ENCODE results near the gene CPEB4. TPM values are rescaled to one million over a fixed set of nuclear protein-coding genes. Genes with fewer than 3 reads are reported as not detected.

CPEB4 gene
- total and polyA plus RNA-seq, 2 donors (not counting 1 experiment from before 2014, with no cell fraction given): 8.4 to 26.0 TPM

DNA sequence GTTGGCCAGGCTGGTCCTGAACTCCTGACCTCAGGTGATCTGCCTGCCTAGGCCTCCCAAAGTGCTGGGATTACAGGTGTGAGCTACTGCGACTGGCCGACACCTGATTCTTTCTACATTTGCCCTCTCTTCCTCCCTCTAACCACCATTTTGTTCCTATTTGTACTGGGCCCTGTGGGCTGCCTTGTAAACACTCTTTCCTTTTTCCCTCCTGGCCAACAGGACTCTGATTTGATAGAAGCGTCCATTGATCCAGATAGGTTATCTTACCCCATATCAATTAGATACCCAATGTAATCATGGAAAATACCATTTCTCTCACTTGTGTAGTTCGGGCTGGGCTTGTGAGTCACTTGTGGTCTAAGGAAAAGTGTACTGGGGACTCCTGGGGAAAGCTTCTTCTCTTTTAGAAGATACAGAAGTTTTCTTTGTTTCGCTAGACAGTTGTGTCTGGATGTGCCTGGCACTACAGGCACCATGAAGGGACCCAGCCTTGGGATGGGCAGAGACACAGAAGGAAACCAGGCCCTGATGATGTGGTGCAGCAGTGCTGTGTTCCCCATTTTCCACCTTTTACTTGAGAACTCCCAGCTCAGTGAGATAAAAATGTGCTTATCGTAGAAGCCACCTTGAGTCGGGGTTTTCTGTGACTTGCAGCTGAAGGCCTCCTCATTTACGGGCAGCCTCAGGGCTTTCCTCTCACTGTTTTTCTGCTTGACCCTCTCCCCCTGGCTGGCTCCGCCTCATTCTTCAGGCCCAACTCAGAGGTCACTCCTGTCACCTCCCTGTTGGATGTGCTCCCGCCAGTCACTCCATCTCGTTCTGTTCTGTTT, 32.8 kb upstream of the CPEB4 start:
- H3K4me1 ChIP-seq (ENCODE audit: control insufficient read depth in 2 of 2, insufficient read depth in 2 of 2, low read length in 2 of 2): no peaks in the 10 kb centered on the region
- ChIA-PET POLR2A (no interaction called here), CTCF (interaction anchor here (1.1 kb wide), 1 partner anchor 10 kb away, joined by 4 read pairs; no protein-coding TSS in a partner anchor)
- no peak for DNase-seq
- H3K9me3 Mint-ChIP-seq (ENCODE audit: insufficient read depth): no peaks in the 10 kb centered on the region
- H2AFZ ChIP-seq (ENCODE audit: insufficient read depth, low read depth, low read length, poor library complexity, severe bottlenecking): no peak overlapping the region
- no peak overlapping the region for H3K27ac ChIP-seq (ENCODE audit: low read length in 2 of 2)
- no peaks in the 10 kb centered on the region for H3K79me2 ChIP-seq (ENCODE audit: control insufficient read depth, insufficient read depth, low read length)
- no peak for ATAC-seq (ENCODE audit: low read depth)
- H3K4me3 Mint-ChIP-seq: no peak overlapping the region
- no peak overlapping the region for H3K4me2 ChIP-seq (replicated peaks; ENCODE audit: low read depth, low read length, poor library complexity, severe bottlenecking)
- H3K4me1 Mint-ChIP-seq: peaks cover 19% of the 10 kb centered on the region
- no peak overlapping the region for H3K4me3 ChIP-seq (ENCODE audit: control extremely low read depth in 1 of 5, extremely low read depth in 1 of 5, insufficient read depth in 1 of 5, low read depth in 2 of 5, low read length in 4 of 5)
- H3K9me3 ChIP-seq (ENCODE audit: control extremely low read depth in 1 of 3, control insufficient read depth in 2 of 3, insufficient read depth in 1 of 3, low read length in 2 of 3): peaks cover 0 to 2% (median 0%) of the 10 kb centered on the region in 3 donors
- H4K20me1 ChIP-seq (ENCODE audit: control insufficient read depth, insufficient read depth, low read length, poor library complexity, severe bottlenecking): no peaks in the 10 kb centered on the region
- intact Hi-C loops (cut with micrococcal nuclease): no loop called here
- peaks cover 17% of the 10 kb centered on the region for H3K27me3 Mint-ChIP-seq
- H3K27ac Mint-ChIP-seq: no peak overlapping the region
- no peaks in the 10 kb centered on the region for H3K36me3 ChIP-seq (replicated peaks in 1 of 2; ENCODE audit: control extremely low read depth in 1 of 2, control insufficient read depth in 1 of 2, extremely low read depth in 1 of 2, insufficient read depth in 2 of 2, low read length in 1 of 2)
- peaks cover 0 to 2% (median 0%) of the 10 kb centered on the region in 4 experiments for H3K27me3 ChIP-seq (replicated peaks in 1 of 4; ENCODE audit: control extremely low read depth in 1 of 4, control insufficient read depth in 3 of 4, insufficient read depth in 4 of 4, low read length in 3 of 4)
- TF ChIP-seq, protein P1, sequence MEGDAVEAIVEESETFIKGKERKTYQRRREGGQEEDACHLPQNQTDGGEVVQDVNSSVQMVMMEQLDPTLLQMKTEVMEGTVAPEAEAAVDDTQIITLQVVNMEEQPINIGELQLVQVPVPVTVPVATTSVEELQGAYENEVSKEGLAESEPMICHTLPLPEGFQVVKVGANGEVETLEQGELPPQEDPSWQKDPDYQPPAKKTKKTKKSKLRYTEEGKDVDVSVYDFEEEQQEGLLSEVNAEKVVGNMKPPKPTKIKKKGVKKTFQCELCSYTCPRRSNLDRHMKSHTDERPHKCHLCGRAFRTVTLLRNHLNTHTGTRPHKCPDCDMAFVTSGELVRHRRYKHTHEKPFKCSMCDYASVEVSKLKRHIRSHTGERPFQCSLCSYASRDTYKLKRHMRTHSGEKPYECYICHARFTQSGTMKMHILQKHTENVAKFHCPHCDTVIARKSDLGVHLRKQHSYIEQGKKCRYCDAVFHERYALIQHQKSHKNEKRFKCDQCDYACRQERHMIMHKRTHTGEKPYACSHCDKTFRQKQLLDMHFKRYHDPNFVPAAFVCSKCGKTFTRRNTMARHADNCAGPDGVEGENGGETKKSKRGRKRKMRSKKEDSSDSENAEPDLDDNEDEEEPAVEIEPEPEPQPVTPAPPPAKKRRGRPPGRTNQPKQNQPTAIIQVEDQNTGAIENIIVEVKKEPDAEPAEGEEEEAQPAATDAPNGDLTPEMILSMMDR (IDR thresholded peaks at IDR 0.05): no peak
- TF ChIP-seq EZH2 (IDR thresholded peaks at IDR 0.05; ENCODE audit: borderline replicate concordance, insufficient read depth, low read depth, low read length, poor library complexity, severe bottlenecking): no peak
- WGBS (ENCODE audit: insufficient coverage): 100% methylated on average over 10 of the region's 11 CpGs
- no peak overlapping the region for H3K9ac ChIP-seq (ENCODE audit: low read length)

Measured in B cell (primary cell).